GM12878 (cell line): ENCODE data around the gene NDUFAF5. TPM values are rescaled to one million over a fixed set of nuclear protein-coding genes. Genes with fewer than 3 reads are reported as not detected.

ENCODE experiments used
- ATAC-seq: fragments of 200-7000 bp; cut with Tn5 transposase; 3 replicates; pipeline ENCODE4 v1.9.1; 2020; ENCODE audit warnings: mild to moderate bottlenecking, moderate library complexity
- BruUV-seq: library from RNA; stranded (reverse); fragments of 400-500 nt; replicated peaks from 2 replicates; lab custom pipeline; 2021; lab: Mats Ljungman, UMichigan
- CTCF ChIA-PET: fragments of 300-600 bp; sonication (Branson Sonifier 250); formaldehyde crosslinking; extraction: SDS; loops from one replicate; lab custom pipeline; 2021; ENCODE audit warnings: inconsistent platforms; lab: Yijun Ruan, JAX
- POLR2A ChIA-PET: fragments of 350-600 bp; formaldehyde crosslinking; extraction: SDS; loops from one replicate; lab custom pipeline; 2021; ENCODE audit warnings: inconsistent platforms; lab: Charles Lee
- RAD21 ChIA-PET: fragments of 300-600 bp; sonication (Branson Sonifier 250); formaldehyde crosslinking; loops from one replicate; lab custom pipeline; 2023; ENCODE audit warnings: antibody characterized with exemption; ENCODE audit not compliant: unreplicated experiment; lab: Charles Lee
- SMC1A ChIA-PET: fragments of 300-600 bp; sonication (Branson Sonifier 250); formaldehyde crosslinking; loops from one replicate; lab custom pipeline; 2023; ENCODE audit not compliant: unreplicated experiment, uncharacterized antibody; lab: Charles Lee
- DNase-seq: peaks from one replicate; pipeline ENCODE4 v3.0.0-alpha.2; 2011; ENCODE audit warnings: low read depth, low spot score
- FAIRE-seq: peaks from 3 replicates; lab custom pipeline; 2011; peaks lifted over from hg19 to GRCh38; lab: Jason Lieb, UNC
- H2AFZ ChIP-seq: 2 replicates; pipeline ENCODE4 v1.6.0; 2011; ENCODE audit warnings: low read depth, low read length, control low read depth; ENCODE audit not compliant: control insufficient read depth
- H3K27ac ChIP-seq: 2 replicates; pipeline ENCODE4 v1.5.1; 2011; ENCODE audit warnings: control low read depth; ENCODE audit not compliant: control insufficient read depth, insufficient read depth
- H3K27me3 ChIP-seq, 2 experiments: replicated peaks in 1 of 2; 2 replicates each; pipeline versions ENCODE4 v1.6.0 to v1.6.1; 2011; ENCODE audit warnings: low read length in 1 of 2; ENCODE audit not compliant: control insufficient read depth in 2 of 2, insufficient read depth in 2 of 2
- H3K36me3 ChIP-seq, 2 experiments: 2 replicates each; pipeline ENCODE4 v1.5.1; 2011; ENCODE audit warnings: low read length in 1 of 2; ENCODE audit not compliant: control insufficient read depth in 2 of 2, insufficient read depth in 2 of 2
- H3K4me1 ChIP-seq: 2 replicates; pipeline ENCODE4 v1.6.1; 2011; ENCODE audit warnings: mild to moderate bottlenecking, low read length, moderate library complexity, mixed read lengths; ENCODE audit not compliant: control insufficient read depth, insufficient read depth
- H3K4me2 ChIP-seq: 2 replicates; pipeline ENCODE4 v1.6.0; 2011; ENCODE audit warnings: control low read depth; ENCODE audit not compliant: control insufficient read depth, insufficient read depth
- H3K4me3 ChIP-seq: fragments of 200-600 bp; sonication (generic); 2 replicates; pipeline ENCODE4 v1.5.1; 2016
- H3K79me2 ChIP-seq: 2 replicates; pipeline ENCODE4 v1.6.0; 2011; ENCODE audit warnings: low read length; ENCODE audit not compliant: control insufficient read depth, insufficient read depth
- H3K9ac ChIP-seq: 2 replicates; pipeline ENCODE4 v1.8.0; 2011; ENCODE audit warnings: low read length, control low read depth, mixed read lengths; ENCODE audit not compliant: control insufficient read depth, insufficient read depth
- H3K9me3 ChIP-seq: replicated peaks from 3 replicates; pipeline ENCODE4 v1.5.1; 2011; ENCODE audit warnings: mild to moderate bottlenecking, low read length; ENCODE audit not compliant: control insufficient read depth, insufficient read depth
- H4K20me1 ChIP-seq: 2 replicates; pipeline ENCODE4 v1.6.0; 2011; ENCODE audit not compliant: control insufficient read depth, insufficient read depth
- ATF7 ChIP-seq: fragments of 450-650 bp; IDR thresholded peaks from 2 replicates; pipeline ENCODE4 v1.6.1; 2016; ENCODE audit warnings: low read depth, mild to moderate bottlenecking
- CEBPB ChIP-seq, 2 experiments: fragments of 150-350 bp in 1 of 2; IDR thresholded peaks; 2 replicates each; pipeline ENCODE4 v1.6.1; 2012 to 2014; ENCODE audit warnings: low read depth in 2 of 2, low read length in 2 of 2, borderline replicate concordance in 1 of 2, inconsistent platforms in 1 of 2
- FOXK2 ChIP-seq: fragments of 450-650 bp; IDR thresholded peaks from 2 replicates; pipeline ENCODE4 v1.6.1; 2017; ENCODE audit warnings: mild to moderate bottlenecking, moderate library complexity
- JUNB ChIP-seq: IDR thresholded peaks from 2 replicates; pipeline ENCODE4 v1.6.1; 2016; ENCODE audit warnings: antibody characterized with exemption, mild to moderate bottlenecking
- KLF5 ChIP-seq: fragments of 450-650 bp; IDR thresholded peaks from 2 replicates; pipeline ENCODE4 v1.6.1; 2014; ENCODE audit warnings: mild to moderate bottlenecking; ENCODE audit not compliant: partially characterized antibody
- MEF2B ChIP-seq: fragments of 450-650 bp; IDR thresholded peaks from 2 replicates; pipeline ENCODE4 v1.6.1; 2018; ENCODE audit warnings: mild to moderate bottlenecking, moderate library complexity; ENCODE audit not compliant: partially characterized antibody, poor library complexity, severe bottlenecking
- MYC ChIP-seq: IDR thresholded peaks from 2 replicates; pipeline ENCODE4 v1.6.1; 2011; ENCODE audit warnings: mild to moderate bottlenecking, low read length, moderate library complexity, inconsistent platforms; ENCODE audit not compliant: insufficient read depth, insufficient replicate concordance, insufficient read length, severe bottlenecking
- POLR2A ChIP-seq: IDR thresholded peaks from 2 replicates; pipeline ENCODE4 v1.6.1; 2011; ENCODE audit warnings: low read depth, mild to moderate bottlenecking, low read length
- RAD51 ChIP-seq: fragments of 450-650 bp; IDR thresholded peaks from 2 replicates; pipeline ENCODE4 v1.6.1; 2016; ENCODE audit warnings: moderate library complexity, mild to moderate bottlenecking, inconsistent platforms
- SIN3A ChIP-seq: IDR thresholded peaks from 2 replicates; pipeline ENCODE4 v1.6.1; 2012; ENCODE audit warnings: low read depth, low read length, improper control_type of control experiment
- SMAD5 ChIP-seq: IDR thresholded peaks from 2 replicates; pipeline ENCODE4 v1.6.1; 2016; ENCODE audit warnings: antibody characterized with exemption, low read depth
- SREBF1 ChIP-seq: IDR thresholded peaks from 2 replicates; pipeline ENCODE4 v1.6.1; 2012; ENCODE audit warnings: mild to moderate bottlenecking, low read length
- STAT3 ChIP-seq: IDR thresholded peaks from 2 replicates; pipeline ENCODE4 v1.6.1; 2011; ENCODE audit warnings: low read depth, low read length, improper control_type of control experiment
- SUPT20H ChIP-seq: IDR thresholded peaks from 2 replicates; pipeline ENCODE4 v1.6.1; 2011; ENCODE audit warnings: low read depth, mild to moderate bottlenecking, low read length, moderate library complexity, borderline replicate concordance; ENCODE audit not compliant: control insufficient read depth
- TARDBP ChIP-seq: IDR thresholded peaks from 2 replicates; pipeline ENCODE4 v1.6.1; 2016; ENCODE audit warnings: borderline replicate concordance
- WRNIP1 ChIP-seq: IDR thresholded peaks from 2 replicates; pipeline ENCODE4 v1.6.1; 2011; ENCODE audit warnings: low read depth, low read length, improper control_type of control experiment, borderline replicate concordance
- YY1 ChIP-seq: IDR thresholded peaks from 2 replicates; pipeline ENCODE4 v1.6.1; 2011; ENCODE audit warnings: low read depth, mild to moderate bottlenecking, low read length
- ZSCAN29 ChIP-seq: fragments of 450-650 bp; IDR thresholded peaks from 2 replicates; pipeline ENCODE4 v1.6.1; 2017; ENCODE audit warnings: mild to moderate bottlenecking, moderate library complexity
- WGBS: methylation state at CpG from one replicate; pipeline ENCODE4 v1.1.6; 2016; ENCODE audit warnings: low lambda C conversion rate; ENCODE audit not compliant: insufficient replicate concordance, insufficient coverage; ENCODE audit errors: missing lambda C conversion rate; 5-methylcytosine and 5-hydroxymethylcytosine counted together
- in situ Hi-C: fragments of 300-500 bp; cut with MboI; formaldehyde crosslinking; loops from 9 replicates; pipeline ENCODE4 v1.14.3; 2018; ENCODE audit warnings: mixed read lengths
- intact Hi-C: fragments of 100-400 bp; cut with micrococcal nuclease; formaldehyde crosslinking; loops from one replicate; pipeline ENCODE4 v1.14.2; 2022; ENCODE audit not compliant: unreplicated experiment
- polyA plus RNA-seq, 11 experiments: library from polyadenylated mRNA; depleted of rRNA in 4 of 11; unstranded in 6 of 11; stranded (reverse) in 5 of 11; fragments of >200 nt; fragmentation: Nextera tagmentation in 4 of 11; fragmentation: Illumina TruSeq in 1 of 11; extraction: Ambion mirVana in 4 of 11; extraction: Trizol in 1 of 11; gene quantifications; 1 replicate in 1 of 11; 2 replicates in 10 of 11; pipeline versions ENCODE4 v1.2.1 to v1.2.3, GENCODE V29; 2011 to 2016; ENCODE audit warnings: inconsistent platforms in 2 of 11, missing spikeins in 2 of 11, low read depth in 1 of 11
- total RNA-seq, 4 experiments: library from RNA; depleted of rRNA in 3 of 4; stranded (reverse); fragments of >200 nt in 3 of 4; fragmentation: Illumina TruSeq in 1 of 4; extraction: Trizol in 1 of 4; gene quantifications; 2 replicates each; pipeline versions ENCODE4 v1.2.1 to v1.2.3, GENCODE V29; 2013 to 2021
- TF ChIP-seq, protein P1 (sequence below): fragments of 450-650 bp; IDR thresholded peaks from 2 replicates; pipeline ENCODE4 v1.6.1; 2018; ENCODE audit warnings: mild to moderate bottlenecking, low read depth, moderate library complexity; ENCODE audit not compliant: partially characterized antibody

NDUFAF5 gene
- total and polyA plus RNA-seq, 10 of the 15 experiments (the other 5 are each of a cell fraction or from before 2014, with no cell fraction given) = 15.6 to 36.9 (median 28.0) TPM

GRCh38 chr20:13813910-13814309 is 29.1 kb downstream of the NDUFAF5 start:
- H3K27ac ChIP-seq = no peak overlapping the region

DNA sequence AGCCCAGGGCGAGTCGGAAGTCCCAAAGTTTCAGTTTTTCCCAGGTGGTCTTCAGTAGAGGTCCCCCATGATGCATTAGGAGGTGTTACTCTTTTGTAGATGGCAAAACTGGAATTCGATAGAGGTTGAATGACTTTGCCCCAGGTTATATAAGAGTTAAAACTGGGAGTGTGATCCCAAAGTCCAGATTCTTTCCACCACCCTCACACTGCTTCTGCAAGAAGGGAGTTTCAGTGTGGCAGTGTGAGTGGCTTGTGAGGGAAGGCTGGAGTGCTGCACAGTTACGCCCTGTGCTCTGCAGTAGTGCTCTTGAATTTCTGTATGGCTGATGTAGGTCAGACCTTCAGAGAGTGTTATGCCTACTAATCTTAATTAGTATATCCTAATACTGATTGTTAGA is 29.8 kb downstream of the NDUFAF5 start:
- SMC1A ChIA-PET = no interaction called here
- Histone ChIP-seq H3K4me2 (no peak overlapping the region), H3K9ac (no peak overlapping the region), H3K36me3 (peaks cover 7 to 20% of the 10 kb centered on the region in 2 experiments), H3K27ac (no peak overlapping the region), H3K9me3 (no peaks in the 10 kb centered on the region), H3K4me3 (no peak overlapping the region), H3K79me2 (no peaks in the 10 kb centered on the region), H3K4me1 (no peaks in the 10 kb centered on the region; the same call in 1 of the 2 replicates), H3K27me3 (no peaks in the 10 kb centered on the region), H4K20me1 (no peaks in the 10 kb centered on the region), H2AFZ (no peak overlapping the region)
- TF ChIP-seq, protein P1, sequence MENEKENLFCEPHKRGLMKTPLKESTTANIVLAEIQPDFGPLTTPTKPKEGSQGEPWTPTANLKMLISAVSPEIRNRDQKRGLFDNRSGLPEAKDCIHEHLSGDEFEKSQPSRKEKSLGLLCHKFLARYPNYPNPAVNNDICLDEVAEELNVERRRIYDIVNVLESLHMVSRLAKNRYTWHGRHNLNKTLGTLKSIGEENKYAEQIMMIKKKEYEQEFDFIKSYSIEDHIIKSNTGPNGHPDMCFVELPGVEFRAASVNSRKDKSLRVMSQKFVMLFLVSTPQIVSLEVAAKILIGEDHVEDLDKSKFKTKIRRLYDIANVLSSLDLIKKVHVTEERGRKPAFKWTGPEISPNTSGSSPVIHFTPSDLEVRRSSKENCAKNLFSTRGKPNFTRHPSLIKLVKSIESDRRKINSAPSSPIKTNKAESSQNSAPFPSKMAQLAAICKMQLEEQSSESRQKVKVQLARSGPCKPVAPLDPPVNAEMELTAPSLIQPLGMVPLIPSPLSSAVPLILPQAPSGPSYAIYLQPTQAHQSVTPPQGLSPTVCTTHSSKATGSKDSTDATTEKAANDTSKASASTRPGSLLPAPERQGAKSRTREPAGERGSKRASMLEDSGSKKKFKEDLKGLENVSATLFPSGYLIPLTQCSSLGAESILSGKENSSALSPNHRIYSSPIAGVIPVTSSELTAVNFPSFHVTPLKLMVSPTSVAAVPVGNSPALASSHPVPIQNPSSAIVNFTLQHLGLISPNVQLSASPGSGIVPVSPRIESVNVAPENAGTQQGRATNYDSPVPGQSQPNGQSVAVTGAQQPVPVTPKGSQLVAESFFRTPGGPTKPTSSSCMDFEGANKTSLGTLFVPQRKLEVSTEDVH = no peak
- TF ChIP-seq STAT3 = no peak
- no peak for TF ChIP-seq ATF7
- no peak for TF ChIP-seq MEF2B
- no peak for TF ChIP-seq SMAD5
- CTCF ChIA-PET = interaction anchor here (0.6 kb wide), 1 partner anchor 227 kb away, joined by 3 read pairs; no protein-coding TSS in a partner anchor
- no peak for ATAC-seq
- WGBS = 91% methylated on average over 4 of the region's 4 CpGs
- intact Hi-C loops (no loop called here), in situ Hi-C loops (no loop called here)
- DNase-seq = no peak
- no peak for FAIRE-seq
- POLR2A ChIA-PET = no interaction called here
- RAD21 ChIA-PET = no interaction called here
- no TSS peak for BruUV-seq

More at GRCh38 chr20:13813910-13814309, 29.1 kb downstream of the NDUFAF5 start:
- no peak for TF ChIP-seq RAD51
- TF ChIP-seq STAT3 = no peak
- TF ChIP-seq KLF5 = no peak
- TF ChIP-seq CEBPB (IDR thresholded peaks at IDR 0.05; ENCODE audit: borderline replicate concordance in 1 of 2, low read depth in 2 of 2, low read length in 2 of 2) = no peak
- no peak for TF ChIP-seq JUNB
- no peak for TF ChIP-seq SREBF1
- TF ChIP-seq TARDBP = no peak
- TF ChIP-seq SUPT20H = no peak
- no peak for TF ChIP-seq ATF7
- no peak for TF ChIP-seq SIN3A
- no peak for TF ChIP-seq MYC
- no peak for TF ChIP-seq WRNIP1
- TF ChIP-seq FOXK2 = no peak
- no peak for TF ChIP-seq POLR2A
- TF ChIP-seq YY1 = no peak
- TF ChIP-seq ZSCAN29 = no peak
- Histone ChIP-seq H3K27me3 (no peaks in the 10 kb centered on the region), H3K4me3 (no peak overlapping the region), H3K4me2 (no peak overlapping the region), H3K36me3 (peaks cover 7 to 26% of the 10 kb centered on the region in 2 experiments), H3K79me2 (no peaks in the 10 kb centered on the region), H4K20me1 (no peaks in the 10 kb centered on the region), H3K4me1 (no peaks in the 10 kb centered on the region; the same call in 1 of the 2 replicates), H3K9me3 (no peaks in the 10 kb centered on the region), H3K9ac (no peak overlapping the region), H2AFZ (no peak overlapping the region)
- no TSS peak for BruUV-seq
- no peak for ATAC-seq
- ChIA-PET CTCF (no interaction called here), RAD21 (no interaction called here), POLR2A (no interaction called here), SMC1A (interaction anchor here (1.5 kb wide), 1 partner anchor 21 kb away, joined by 3 read pairs; no protein-coding TSS in a partner anchor)
- DNase-seq = no peak
- FAIRE-seq = no peak
- intact Hi-C loops (no loop called here), in situ Hi-C loops (no loop called here)
- 75% methylated on average over 3 of the region's 3 CpGs for WGBS
